UCSD-AML1 (cell line): Measurements from ENCODE around the gene TEP1.
A peak's percentile ranks its signal among the peaks of the same experiment; 100 is the strongest.
"Not testable (repeated sequence)": the region's sequence is repeated elsewhere in the genome, so short reads cannot be mapped to it uniquely, and the experiment has no call there.

Experiments
- DNase-seq: peaks from one replicate; lab custom pipeline; 2025; ENCODE audit not compliant: unreplicated experiment; lab: John Stamatoyannopoulos, UW

TEP1 gene

DNA sequence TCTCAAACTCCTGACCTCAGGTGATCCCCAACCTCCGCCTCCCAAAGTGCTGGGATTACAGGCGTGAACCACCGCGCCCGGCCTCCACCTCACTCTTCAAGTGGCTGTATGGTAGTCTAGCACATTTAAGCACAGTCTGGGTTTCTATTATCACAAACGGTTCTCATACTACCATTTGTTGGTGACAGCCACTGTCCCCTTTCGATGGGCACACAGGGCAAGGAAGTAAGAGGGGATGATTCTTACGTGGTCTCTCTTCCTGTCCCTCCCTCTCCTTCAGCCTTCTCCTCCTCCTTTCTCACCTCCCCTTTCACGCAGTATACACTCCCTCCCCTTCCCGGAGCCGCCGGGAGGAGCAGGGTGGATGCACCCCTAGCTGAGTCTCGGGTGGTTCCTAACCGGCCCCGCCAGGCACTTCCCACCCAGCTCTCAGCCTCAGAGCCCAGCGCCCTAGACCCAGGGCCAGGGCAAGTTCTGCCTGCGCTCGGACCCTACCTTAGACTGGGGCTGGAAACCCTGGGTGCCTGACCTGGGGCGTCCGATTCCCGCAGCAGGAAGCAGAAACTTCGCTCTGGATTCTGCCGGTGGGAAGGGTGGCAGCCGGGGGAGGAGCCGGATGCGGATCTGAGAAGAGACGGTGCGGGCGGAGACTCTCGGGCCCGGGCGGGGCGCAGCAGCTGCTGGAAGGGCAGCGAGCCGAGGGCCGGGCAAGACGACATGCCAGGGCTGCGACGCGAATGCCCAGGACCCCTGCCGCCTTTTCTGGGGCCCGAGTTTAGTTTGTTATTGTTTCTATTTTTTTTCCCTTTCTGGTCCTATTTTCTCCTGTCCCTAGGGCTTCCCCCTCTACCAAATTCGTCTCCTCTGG, at the start of gene TEP1:
TSS of gene TEP1 (minus strand) at position 626 of the 868 bp plus-strand sequence. CDS start 5,062 bp downstream, outside the sequence.
- peak; percentile 87 for DNase-seq

DNA sequence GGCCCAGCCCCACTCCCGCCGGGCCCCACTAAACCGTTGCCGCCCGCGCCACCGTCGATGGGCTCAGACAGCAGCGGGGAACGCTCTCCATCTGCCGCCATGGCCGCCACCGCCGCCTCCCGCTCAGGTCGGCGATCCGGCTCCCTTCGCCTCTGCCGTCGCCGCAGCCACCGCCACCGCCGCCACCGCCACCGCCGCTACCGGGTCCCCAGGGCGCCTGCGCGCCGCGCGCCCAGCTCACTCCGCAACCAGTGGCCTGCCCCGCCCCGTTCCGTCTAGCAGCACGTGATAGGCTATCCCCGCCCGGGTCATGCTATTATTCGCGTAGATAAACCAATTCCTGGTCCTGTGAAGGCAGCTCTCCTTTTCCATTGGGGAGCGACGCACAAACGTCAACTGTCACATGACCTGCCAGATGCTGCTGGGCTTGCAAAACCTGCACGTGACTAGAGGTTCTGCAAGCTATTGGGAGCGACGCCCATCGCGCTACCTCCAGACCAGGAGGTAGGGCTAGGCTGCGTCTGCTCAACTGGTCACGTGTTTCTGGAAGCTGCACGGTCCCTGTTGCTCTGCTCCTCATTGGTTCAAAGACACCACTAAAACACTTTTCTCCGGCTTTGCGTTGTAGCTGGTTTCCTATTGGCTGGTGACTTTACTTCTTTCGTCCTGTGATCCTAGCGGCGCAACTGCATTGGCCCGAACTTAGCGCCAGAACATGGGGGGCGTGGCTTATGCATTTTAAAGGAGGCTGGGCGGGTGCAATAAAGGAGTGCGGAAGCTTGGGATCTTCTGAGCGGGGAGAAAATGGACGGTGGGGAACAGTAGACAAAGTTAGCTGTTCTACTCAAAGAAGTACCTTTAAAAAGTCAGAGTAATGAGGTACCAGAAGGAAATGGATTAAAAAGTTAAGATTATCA, 48.2 kb upstream of the TEP1 start, which contains the start of gene PIP4P1:
TSS of gene PIP4P1 (minus strand) at position 210 of the 917 bp plus-strand sequence. CDS start at position 101, 109 bp downstream.
- peak; percentile 98 for DNase-seq

DNA sequence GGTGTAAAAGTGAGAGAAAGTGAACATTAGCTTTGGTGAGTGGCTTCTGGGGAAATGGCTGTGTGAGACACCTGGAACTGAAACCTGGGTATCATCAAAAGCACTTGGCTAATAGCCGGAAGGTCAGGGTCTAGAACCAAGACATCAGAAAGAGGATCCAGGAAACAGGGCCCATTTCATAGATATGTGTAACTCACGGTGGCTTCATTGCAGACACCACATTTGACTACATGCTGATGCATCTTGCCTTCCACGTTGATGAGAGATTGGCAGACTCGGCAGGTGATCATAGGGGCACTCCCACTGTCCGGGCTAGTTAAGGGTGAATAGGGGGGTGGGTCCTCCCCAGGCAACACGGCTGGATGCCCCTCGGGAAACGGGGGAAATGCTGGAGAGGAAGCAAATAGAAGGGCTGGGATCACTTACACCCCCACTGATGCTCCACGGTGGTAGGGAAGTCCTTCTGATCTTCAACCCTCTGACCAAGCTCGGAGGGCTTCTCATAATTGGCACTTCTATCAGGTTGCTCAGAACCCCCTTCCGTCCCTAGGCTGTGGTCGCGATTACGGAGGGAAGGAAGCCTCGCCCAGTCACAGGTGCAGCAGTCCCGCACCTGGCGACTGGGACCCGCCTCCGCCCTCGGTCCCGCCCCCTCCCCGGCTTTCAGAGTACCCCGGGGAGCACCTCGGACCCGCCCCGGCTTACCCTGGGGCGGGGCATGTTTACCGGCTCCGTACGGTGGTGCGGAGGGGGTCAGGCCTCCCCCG, 47.3 kb upstream of the TEP1 start:
- no peak for DNase-seq

DNA sequence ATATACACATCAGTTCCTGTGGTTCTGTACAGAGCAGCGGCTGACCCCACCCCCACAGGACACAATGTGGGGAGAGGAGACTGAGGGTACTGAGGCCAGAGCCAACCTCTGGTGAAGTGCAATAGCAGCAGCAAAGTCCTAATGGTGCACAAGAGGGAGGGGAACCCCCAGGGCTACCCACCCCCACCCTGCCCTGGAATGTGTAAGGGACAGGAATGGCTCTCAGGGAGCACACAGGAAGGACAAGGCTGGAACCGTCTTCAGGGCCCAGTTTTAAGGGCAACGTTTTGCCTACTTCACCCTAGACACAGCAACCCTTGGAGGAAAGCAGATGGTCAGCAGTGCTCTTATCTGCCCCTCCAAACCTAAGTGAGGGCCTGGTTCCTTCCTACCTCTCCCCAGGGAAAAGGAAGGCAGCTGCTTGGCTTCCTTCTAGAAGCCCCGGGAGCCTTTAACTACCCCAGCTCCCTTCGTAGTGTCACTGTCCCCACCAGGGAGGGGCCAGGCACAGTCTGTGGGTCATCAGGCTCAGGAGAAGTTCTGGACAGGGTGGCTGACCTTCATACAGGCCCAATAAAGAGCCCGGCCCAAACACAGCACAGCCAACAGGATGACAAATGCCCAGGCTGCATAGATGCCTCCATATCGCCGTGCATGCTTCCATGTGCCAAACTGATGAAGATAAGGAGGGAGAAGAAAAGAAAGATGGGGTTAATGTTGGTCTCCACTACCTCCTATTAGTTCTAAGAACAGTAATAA, 44.9 kb upstream of the TEP1 start:
- DNase-seq: no peak

DNA sequence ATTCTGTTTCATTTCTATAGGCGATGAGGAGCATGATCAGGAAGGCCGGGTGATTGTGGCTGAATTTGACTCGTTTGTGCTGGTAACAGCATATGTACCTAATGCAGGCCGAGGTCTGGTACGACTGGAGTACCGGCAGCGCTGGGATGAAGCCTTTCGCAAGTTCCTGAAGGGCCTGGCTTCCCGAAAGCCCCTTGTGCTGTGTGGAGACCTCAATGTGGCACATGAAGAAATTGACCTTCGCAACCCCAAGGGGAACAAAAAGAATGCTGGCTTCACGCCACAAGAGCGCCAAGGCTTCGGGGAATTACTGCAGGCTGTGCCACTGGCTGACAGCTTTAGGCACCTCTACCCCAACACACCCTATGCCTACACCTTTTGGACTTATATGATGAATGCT, 43.7 kb upstream of the TEP1 start:
- no peak for DNase-seq

DNA sequence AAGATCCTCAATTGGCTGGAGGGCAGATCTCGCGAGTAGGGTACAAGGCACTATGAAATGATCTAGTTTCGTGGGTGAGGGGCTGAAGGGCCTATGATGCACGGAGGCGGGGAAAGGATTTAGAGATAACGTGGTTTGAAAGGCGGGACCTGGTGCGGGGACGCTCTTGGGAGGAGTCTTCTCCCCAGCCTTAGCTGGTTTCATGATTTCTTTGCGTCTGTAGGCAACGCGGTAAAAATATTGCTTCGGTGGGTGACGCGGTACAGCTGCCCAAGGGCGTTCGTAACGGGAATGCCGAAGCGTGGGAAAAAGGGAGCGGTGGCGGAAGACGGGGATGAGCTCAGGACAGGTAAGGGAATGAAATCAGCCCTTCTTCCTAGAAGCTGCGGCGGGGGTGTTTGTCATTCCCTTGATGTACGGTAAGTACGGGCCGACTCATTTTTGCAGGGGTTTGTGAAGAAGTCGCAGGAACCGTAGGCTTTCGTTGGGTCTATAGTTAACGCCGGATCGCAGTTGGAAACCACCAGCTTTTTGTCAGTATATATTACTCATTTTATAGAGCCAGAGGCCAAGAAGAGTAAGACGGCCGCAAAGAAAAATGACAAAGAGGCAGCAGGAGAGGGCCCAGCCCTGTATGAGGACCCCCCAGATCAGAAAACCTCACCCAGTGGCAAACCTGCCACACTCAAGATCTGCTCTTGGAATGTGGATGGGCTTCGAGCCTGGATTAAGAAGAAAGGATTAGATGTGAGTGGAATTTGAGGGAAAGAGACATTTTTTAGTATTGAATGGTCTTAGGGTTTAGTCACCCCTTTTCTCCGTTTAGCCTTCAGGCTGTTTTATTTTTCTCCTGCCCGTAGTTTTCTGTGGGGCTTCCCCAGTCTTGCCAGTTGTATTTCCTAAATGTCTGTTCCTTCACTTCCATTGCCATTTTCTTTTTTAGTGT, 42.3 kb upstream of the TEP1 start:
- DNase-seq: no peak

DNA sequence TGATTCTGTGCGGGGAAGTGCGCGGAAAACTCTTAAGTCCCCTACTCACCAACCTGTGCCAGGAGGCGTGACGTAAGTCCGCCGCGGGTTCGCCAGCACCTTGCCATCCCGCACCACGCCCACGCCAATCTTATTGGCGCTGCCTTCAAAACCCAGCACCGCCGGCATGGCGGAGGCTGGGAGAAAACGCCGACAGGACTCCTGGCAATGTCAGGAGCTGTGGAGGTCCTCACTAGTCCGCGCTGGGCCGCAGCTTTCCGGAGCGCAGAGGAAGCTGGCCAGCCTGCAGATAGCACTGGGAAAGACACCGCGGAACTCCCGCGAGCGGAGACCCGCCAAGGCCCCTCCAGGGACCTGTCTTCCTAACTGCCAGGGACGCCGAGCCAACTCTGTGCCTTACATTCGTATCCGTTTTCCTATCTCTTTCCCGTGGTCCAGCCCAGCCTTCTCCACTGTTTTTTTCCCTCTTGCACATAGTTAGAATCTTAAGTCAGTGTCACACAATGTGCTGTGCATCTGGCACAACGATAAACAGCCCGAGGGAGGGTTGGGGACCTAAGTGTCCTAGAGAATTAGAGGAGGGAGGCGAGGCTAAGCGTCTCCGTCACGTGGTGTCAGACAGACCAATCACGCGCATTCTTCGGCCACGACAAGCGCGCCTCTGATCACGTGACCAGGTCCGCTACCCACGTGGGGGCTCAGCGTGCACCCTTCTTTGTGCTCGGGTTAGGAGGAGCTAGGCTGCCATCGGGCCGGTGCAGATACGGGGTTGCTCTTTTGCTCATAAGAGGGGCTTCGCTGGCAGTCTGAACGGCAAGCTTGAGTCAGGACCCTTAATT, 41.4 kb upstream of the TEP1 start, which contains the start of the genes APEX1 and OSGEP:
TSS of gene APEX1 (plus strand) at position 711 of the 839 bp plus-strand sequence. CDS start 420 bp downstream, outside the sequence.
TSS of gene OSGEP (minus strand) at position 297 of the 839 bp plus-strand sequence. CDS start at position 168, 129 bp downstream.
- peak; percentile 97 for DNase-seq

DNA sequence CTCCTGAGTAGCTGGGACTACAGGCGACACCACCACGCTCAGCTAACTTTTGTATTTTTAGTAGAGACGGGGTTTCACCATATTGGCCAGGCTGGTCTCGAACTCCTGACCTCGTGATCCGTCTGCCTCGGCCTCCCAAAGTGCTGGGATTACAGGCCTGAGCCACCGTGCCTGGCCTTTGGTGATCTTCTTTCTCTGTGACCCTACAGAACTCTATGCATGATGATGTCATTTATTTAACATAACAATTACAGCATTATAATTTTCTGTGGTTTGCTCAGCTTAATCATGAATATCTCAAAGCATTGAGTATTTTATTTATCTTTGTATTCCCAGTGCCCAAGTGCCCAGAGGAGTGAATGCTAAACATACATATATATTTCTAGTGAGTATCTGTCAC, 39.5 kb upstream of the TEP1 start:
- DNase-seq: not testable (repeated sequence)

DNA sequence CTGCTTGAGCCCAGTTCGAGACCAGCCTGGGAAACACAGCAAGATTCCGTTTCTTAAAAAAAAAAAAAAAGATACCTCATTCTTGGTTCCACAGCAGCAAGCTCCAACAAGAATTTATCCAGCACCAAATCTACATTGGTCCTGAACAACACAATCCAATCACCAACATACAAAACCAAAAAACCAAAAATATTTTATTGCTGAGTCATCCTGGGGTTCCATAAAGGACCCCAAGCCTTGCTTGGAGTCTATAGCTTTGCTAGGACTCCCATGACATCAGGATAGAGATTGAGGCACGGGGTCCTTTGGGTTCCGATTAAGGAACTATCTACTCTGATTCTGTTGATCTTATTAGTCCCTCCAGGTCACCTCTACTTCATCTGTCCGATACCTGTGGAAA, 33.6 kb upstream of the TEP1 start:
- DNase-seq: no peak

DNA sequence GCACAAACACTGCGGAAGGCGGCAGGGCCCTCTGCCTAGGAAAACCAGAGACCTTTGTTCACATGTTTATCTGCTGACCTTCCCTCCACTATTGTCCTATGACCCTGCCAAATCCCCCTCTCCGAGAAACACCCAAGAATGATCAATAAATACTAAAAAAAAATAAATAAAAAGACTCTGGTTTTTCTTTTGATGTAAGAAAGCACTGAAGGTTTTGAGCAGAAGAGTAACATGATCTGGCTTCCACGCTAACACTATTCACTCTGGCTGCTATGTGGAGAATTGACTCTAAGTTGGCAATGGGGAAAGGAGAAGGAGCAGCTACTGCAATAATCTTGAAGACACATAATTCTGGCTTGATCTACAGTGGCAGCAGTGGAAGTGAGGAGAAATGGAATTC, 30.3 kb upstream of the TEP1 start:
- DNase-seq: not testable (repeated sequence)

DNA sequence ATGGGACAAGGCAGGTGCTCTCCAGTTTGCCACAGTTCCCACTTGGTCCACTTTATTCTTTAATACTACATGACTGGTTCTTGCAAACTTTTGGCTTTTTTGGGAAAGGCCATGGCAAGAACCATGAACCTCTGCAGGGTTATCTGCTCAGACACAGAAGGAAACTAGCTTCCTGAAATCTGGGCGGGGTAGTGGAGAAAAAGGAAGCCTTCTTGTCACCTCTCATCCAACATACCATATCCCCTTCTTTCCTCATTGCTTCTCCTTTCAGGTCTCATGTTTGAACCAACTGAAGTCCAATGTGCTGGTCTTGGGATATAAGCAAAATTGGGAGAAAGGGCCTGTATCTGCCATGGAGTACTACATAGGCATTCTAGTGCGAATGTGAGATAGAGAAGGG, 28.2 kb upstream of the TEP1 start:
- DNase-seq: no peak

DNA sequence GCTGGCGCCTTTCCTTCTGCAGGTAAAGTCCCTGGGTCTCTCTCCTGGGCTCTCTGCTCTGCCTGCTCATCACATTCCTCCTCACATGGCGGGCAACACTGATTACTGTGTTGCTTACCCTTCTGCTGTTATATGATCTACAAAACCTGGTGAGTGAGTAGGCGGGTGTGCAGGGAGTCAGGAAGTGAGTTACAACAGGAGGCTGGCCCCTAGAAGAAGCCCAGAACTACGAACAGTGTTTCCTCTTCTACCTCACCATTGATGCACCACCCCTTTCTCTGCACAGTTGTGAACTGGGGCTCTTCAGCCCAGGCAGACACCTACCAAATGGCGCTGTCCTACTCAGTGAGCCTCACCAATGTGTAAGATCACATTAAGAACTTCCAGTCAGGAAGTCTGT, 27.6 kb upstream of the TEP1 start:
- DNase-seq: peak; percentile 34

DNA sequence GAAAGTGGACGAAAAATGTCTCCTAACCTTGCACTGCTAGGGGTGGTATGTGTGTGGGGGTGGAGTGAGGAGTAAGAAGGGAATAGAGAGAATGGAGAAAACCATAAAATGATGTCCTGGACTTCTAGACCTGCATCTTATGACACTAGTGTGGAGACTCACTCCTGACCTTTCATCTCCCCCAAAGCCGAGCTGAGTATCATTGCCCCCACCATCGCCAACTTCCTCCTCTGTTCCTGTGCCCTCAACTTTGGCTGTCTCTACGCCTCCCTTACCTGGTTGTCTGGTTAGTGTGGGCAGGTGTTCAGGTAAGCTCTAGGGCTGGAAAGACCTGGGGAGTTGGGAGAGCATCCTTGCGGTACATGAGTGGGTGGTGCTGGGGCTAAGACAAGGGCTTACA, 27.2 kb upstream of the TEP1 start:
- DNase-seq: no peak

DNA sequence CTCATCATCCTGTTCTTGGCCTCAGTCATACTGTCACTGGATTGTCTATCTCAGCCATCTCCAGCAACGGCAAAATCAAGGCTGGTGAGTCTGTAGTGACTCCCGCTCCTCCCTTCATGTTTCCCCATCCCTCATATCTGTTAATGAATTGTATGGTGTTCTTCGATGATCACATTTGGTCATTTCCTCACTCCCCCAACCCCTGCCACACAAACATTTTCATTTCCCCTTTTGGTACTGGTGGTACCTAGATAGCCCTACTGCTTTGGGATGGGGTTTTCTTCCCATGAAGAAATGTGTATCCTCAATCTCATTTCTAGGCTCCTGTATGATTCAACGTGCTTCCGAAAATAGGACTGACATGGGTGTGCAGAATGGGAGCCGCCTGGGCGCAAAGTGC, 25.4 kb upstream of the TEP1 start:
- no peak for DNase-seq

DNA sequence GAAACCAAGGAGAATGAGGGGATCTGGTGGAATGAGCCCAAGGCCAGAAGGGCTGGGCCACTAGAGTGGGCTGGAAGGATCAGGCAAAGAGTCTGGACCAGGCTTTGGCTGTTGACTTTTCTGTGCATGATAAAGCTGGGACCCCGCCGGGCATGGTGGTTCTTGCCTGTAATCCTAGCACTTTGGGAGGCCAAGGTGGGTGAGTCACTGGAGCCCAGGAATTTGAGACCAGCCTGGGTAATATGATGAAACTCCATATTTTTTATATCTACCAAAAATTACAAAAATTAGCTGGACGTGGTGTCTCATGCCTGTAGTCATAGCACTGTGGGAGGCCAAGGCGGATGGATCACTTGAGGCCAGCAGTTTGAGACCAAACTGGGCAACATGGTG, 23.1 kb upstream of the TEP1 start:
- no peak for DNase-seq

DNA sequence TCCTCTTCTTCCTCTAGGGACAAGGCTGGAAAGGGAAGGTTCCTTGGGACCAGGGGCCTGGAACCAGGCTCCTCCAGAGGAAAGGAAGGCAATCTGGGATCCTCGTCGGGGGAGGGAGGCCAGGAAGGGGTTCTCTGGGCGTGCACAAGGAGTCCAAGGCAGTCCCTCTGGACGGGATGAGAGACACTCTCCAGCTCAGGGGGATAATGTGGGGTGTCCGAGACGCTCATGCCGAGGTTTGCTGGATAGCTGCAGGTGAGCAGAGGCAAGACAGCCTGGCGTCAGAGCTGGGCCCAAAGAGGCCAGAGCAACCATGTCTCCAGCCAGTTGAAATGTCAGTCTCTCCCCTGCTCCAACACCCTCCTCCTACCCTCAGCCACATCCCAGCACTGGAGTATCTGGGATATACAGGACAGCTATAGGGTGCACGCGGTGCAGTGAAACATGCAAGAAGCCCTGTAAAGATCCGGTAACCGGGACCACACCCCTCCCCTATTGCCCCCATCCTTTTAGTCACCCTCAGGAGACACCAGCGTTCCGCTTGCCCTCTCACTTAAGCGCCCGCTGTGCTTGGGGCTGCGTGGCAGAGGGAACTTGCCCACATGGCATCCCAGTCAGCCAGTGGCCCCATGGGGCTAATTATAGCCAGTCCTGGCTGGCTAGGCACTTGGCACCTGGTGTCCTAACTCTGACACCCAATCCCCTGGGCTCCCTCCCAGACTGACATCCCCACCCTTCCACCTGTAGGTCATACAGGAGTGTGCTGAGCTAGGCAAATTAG, 22.5 kb upstream of the TEP1 start, which contains the start of gene KLHL33:
TSS of gene KLHL33 (minus strand) at position 585 of the 781 bp plus-strand sequence. CDS start at position 230, 355 bp downstream.
- DNase-seq: no peak
